AG04450 (cell line): Measurements from ENCODE around the gene DUSP16. TPM values are rescaled to one million over a fixed set of nuclear protein-coding genes. Genes with fewer than 3 reads are reported as not detected.

ENCODE experiments used
- CTCF ChIA-PET: fragments of 300-600, 350-600 bp; formaldehyde crosslinking; extraction: SDS; loops from one replicate; lab custom pipeline; 2022; ENCODE audit warnings: antibody characterized with exemption, inconsistent platforms; lab: Charles Lee
- POLR2A ChIA-PET: fragments of 350-600 bp; formaldehyde crosslinking; extraction: SDS; loops from one replicate; lab custom pipeline; 2021; ENCODE audit warnings: antibody characterized with exemption, inconsistent platforms; lab: Yijun Ruan, JAX
- DNase-seq: peaks from one replicate; pipeline ENCODE4 v3.0.0-alpha.2; 2011; ENCODE audit warnings: low read depth, low spot score
- H3K27ac ChIP-seq: one replicate; pipeline ENCODE4 v1.5.1; 2012; ENCODE audit warnings: low read depth, low read length, control low read depth
- H3K27me3 ChIP-seq: one replicate; pipeline ENCODE4 v1.6.0; 2012; ENCODE audit warnings: low read length; ENCODE audit not compliant: control insufficient read depth, insufficient read depth
- H3K4me3 ChIP-seq: 2 replicates; pipeline ENCODE4 v1.5.1; 2011; ENCODE audit warnings: mild to moderate bottlenecking, low read depth, low read length, control low read depth
- H3K9me3 ChIP-seq: 2 replicates; pipeline ENCODE4 v1.5.1; 2012; ENCODE audit warnings: low read length; ENCODE audit not compliant: control insufficient read depth, insufficient read depth
- polyA plus RNA-seq: library from polyadenylated mRNA; depleted of rRNA; stranded (reverse); fragments of >200 nt; gene quantifications from 2 replicates; pipeline ENCODE4 v1.2.3, GENCODE V29; 2011
- TF ChIP-seq, protein P1 (sequence below): IDR thresholded peaks from 2 replicates; pipeline ENCODE4 v1.5.1; 2011; ENCODE audit warnings: low read depth, low read length, control low read depth, inconsistent platforms

Gene DUSP16
- polyA plus RNA-seq, 1 experiment: 12.8 TPM

DNA sequence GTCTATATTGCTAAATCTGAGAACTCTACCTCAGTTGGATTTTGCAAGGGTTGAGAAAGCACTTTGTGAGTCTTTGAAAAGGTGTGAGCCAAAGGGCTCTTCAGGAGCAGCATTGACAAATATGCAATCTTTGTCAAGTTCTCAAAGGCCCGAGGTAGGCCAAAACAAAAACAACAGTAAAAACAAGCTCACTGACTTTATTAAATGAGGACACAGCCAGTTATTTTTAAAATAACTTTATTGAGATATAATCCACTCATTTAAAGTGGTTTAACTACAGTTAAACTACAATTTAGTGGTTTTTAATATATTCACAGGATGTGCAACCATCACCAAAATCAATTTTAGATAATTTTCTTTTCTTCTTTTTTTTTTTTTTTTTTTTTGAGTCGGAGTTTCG, 47.0 kb upstream of the DUSP16 start:
- DNase-seq: no peak
- CTCF ChIA-PET: no interaction called here
- POLR2A ChIA-PET: no interaction called here
- Histone ChIP-seq H3K27ac (no peak overlapping the region), H3K9me3 (no peaks in the 10 kb centered on the region; the same call in 1 of the 2 replicates), H3K4me3 (no peak overlapping the region), H3K27me3 (no peaks in the 10 kb centered on the region)
- TF ChIP-seq, protein P1, sequence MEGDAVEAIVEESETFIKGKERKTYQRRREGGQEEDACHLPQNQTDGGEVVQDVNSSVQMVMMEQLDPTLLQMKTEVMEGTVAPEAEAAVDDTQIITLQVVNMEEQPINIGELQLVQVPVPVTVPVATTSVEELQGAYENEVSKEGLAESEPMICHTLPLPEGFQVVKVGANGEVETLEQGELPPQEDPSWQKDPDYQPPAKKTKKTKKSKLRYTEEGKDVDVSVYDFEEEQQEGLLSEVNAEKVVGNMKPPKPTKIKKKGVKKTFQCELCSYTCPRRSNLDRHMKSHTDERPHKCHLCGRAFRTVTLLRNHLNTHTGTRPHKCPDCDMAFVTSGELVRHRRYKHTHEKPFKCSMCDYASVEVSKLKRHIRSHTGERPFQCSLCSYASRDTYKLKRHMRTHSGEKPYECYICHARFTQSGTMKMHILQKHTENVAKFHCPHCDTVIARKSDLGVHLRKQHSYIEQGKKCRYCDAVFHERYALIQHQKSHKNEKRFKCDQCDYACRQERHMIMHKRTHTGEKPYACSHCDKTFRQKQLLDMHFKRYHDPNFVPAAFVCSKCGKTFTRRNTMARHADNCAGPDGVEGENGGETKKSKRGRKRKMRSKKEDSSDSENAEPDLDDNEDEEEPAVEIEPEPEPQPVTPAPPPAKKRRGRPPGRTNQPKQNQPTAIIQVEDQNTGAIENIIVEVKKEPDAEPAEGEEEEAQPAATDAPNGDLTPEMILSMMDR: no peak

DNA sequence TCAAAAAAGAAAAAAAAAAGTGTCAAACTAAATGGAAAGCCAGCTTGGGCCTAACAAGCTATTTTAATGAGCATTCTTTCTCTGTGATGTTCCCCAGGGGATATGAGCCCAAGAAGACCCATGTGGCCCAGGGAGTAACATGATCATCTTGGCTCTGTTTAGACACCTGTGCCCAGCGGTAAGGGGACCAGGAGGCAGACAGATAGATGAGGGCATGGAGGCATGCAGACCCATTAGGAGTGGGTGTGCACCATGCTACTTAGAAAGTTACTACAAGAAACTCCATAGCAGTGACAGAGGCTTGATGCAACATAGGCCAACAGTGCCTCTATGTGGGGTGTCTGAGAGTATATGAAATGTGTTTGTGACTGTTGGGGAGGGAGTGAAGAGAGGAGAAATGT, 45.9 kb upstream of the DUSP16 start:
- ChIA-PET CTCF (interaction anchor here (1.1 kb wide), 1 partner anchor 47 kb away, joined by 3 read pairs; no protein-coding TSS in a partner anchor), POLR2A (interaction anchor here (1.2 kb wide), 1 partner anchor 46 kb away, joined by 3 read pairs; the partner anchor contains the start of gene DUSP16)
- DNase-seq: no peak
- Histone ChIP-seq H3K9me3 (no peaks in the 10 kb centered on the region; the same call in 1 of the 2 replicates), H3K27me3 (no peaks in the 10 kb centered on the region), H3K4me3 (no peak overlapping the region), H3K27ac (no peak overlapping the region)
- TF ChIP-seq, protein P1: no peak

DNA sequence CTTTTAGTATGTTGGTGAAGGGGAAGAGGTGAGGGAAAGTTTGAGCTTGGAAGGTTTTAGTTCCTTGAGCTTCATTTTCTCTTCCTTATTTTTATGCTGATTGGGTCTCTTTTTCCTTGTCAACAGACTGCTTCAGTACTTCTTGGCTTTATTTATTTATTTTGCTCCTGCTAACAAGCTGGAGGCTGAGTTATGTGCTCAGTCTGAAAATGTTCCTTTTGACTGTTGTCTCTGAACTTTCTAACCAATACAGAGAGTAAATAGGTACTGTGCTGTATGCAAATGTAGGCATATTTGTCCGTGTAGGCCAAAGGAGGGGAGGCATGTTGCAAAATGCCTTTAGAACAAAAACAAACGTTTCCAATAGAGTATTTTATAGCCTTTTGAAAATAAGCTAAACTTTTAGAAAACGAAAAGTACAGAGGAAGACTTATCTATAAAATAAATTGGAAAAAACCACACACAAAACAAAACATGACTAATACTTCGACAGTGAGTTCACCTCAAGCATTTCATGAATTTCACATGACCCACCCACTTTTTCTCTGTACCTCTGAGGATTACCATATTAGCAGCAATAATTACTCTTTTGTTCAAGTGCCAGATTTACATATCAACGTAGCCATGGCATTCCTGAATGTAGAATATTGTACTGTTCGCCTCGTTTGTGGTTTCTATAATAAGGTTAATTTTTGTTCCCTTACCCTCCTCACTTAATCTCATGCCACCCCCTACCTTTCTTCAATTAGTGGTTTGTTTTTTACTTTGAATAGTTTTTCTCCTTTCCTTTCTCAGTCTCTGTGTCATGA, 44.3 kb upstream of the DUSP16 start:
- no peaks in the 10 kb centered on the region; the same call in 1 of the 2 replicates for H3K9me3 ChIP-seq
- ChIA-PET CTCF (interaction anchor here (0.6 to 1.0 kb wide), 7 partner anchors 14 to 490 kb away, joined by 3 to 11 read pairs (median 4); no protein-coding TSS in a partner anchor), POLR2A (interaction anchor here (0.5 to 0.6 kb wide), 2 partner anchors 228 to 273 kb away, joined by 5 to 6 read pairs; no protein-coding TSS in a partner anchor)
- H3K27ac ChIP-seq: no peak overlapping the region
- H3K4me3 ChIP-seq: no peak overlapping the region
- DNase-seq: no peak
- TF ChIP-seq, protein P1: no peak
- no peaks in the 10 kb centered on the region for H3K27me3 ChIP-seq

DNA sequence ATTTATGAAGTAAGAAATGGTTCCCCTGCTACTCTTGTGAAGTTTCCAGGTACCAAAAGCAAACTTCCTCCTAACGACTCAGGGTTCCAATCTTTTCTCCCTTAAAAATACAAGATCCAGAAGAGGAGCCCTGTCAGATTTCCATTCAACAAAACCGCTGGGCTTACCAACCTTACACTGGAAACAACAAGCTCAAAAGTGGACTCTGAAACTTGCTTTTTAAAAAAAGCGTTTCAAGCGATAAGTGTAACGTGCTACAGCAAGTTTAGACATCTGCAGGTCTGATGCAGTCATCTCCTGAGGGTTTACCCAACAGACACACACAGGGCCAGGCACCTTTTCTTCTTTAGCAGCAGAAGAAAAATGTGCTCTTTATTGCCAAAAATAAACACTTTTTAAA, 42.1 kb upstream of the DUSP16 start:
- ChIA-PET CTCF (no interaction called here), POLR2A (no interaction called here)
- Histone ChIP-seq H3K4me3 (no peak overlapping the region), H3K9me3 (no peaks in the 10 kb centered on the region), H3K27me3 (no peaks in the 10 kb centered on the region), H3K27ac (no peak overlapping the region)
- TF ChIP-seq, protein P1: no peak
- DNase-seq: no peak

DNA sequence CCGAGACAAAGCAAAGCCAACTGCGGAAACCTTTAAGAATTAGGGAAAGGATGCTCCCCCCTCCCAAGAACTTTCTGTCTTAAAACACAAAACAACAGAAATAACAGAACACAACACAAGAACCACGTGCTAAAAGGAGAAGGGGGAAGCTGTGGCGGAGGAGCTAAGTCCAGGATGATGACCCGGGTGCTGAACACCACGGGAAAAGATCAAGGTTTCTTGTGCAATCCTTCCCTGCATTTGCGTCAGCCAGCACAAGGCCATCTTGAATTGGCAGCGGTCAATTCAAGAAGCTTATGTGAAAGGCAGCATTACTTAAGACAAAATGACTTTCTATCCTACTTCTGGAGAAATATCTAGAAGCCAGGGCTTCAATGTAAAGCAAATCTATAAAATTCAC, 38.0 kb upstream of the DUSP16 start:
- Histone ChIP-seq H3K27ac (no peak overlapping the region), H3K27me3 (peaks cover 2% of the 10 kb centered on the region), H3K4me3 (no peak overlapping the region), H3K9me3 (no peaks in the 10 kb centered on the region)
- ChIA-PET CTCF (no interaction called here), POLR2A (no interaction called here)
- DNase-seq: no peak
- TF ChIP-seq, protein P1: no peak
